Psoas muscle (tissue), 8 donors: ENCODE data around the gene TEX38. TPM values are rescaled to one million over a fixed set of nuclear protein-coding genes. Genes with fewer than 3 reads are reported as not detected.

Experiments
- ATAC-seq, 4 donors: fragments of 200-7000 bp; cut with Tn5 transposase; one replicate each; pipeline ENCODE4 v1.9.1; 2020; ENCODE audit warnings: moderate library complexity in 3 of 4, mild to moderate bottlenecking in 2 of 4
- DNase-seq, 2 donors: peaks; one replicate each; pipeline ENCODE4 v3.0.0-alpha.2; 2020
- H3K27ac ChIP-seq: fragments of 200-600 bp; one replicate; pipeline ENCODE4 v1.8.0; 2022
- H3K27me3 ChIP-seq, 3 donors: fragments of 200-600 bp in 1 of 3; one replicate each; pipeline versions ENCODE4 v1.6.1 to v1.8.0; 2013 to 2022; ENCODE audit warnings: low read length in 2 of 3, mild to moderate bottlenecking in 2 of 3, moderate library complexity in 1 of 3; ENCODE audit not compliant: insufficient read depth in 3 of 3
- H3K36me3 ChIP-seq, 2 donors: fragments of 200-600 bp in 1 of 2; one replicate each; pipeline versions ENCODE4 v1.6.1 to v1.8.0; 2013 to 2022; ENCODE audit warnings: low read depth in 1 of 2, mild to moderate bottlenecking in 1 of 2, moderate library complexity in 1 of 2; ENCODE audit not compliant: insufficient read depth in 1 of 2
- H3K4me1 ChIP-seq: fragments of 200-600 bp; one replicate; pipeline ENCODE4 v1.8.0; 2022
- H3K4me3 ChIP-seq: fragments of 200-600 bp; one replicate; pipeline ENCODE4 v1.8.0; 2022; ENCODE audit warnings: mild to moderate bottlenecking
- H3K9me3 ChIP-seq: fragments of 200-600 bp; one replicate; pipeline ENCODE4 v1.8.0; 2022
- WGBS, 3 donors: extraction: QIAGEN DNeasy Blood & Tissue Kit; methylation state at CpG; one replicate each; pipeline versions ENCODE4 v1.1.6 to v1.1.7; 2013; 5-methylcytosine and 5-hydroxymethylcytosine counted together
- intact Hi-C, 2 donors: fragments of 100-400 bp; cut with DNase I; formaldehyde crosslinking; loops; one replicate each; pipeline versions ENCODE4 v1.11.0 to v1.14.2; 2022
- polyA plus RNA-seq, 3 donors: library from polyadenylated mRNA; stranded (reverse); fragments of 200-250 nt; gene quantifications; one replicate each; pipeline ENCODE4 v1.2.3, GENCODE V29; 2013
- total RNA-seq, 4 donors: library from RNA; stranded (reverse); fragmentation: NEBNext Ultra II Directional in 2 of 4; extraction: Animal tissue kit (Norgen Biotek cat#: 25700) in 2 of 4; gene quantifications; one replicate each; pipeline versions ENCODE4 v1.2.1 to v1.2.4, GENCODE V29; 2021 to 2023
- TF ChIP-seq, protein P1 (sequence below): fragments of 200-600 bp; IDR thresholded peaks from one replicate; pipeline ENCODE4 v1.8.0; 2022; ENCODE audit warnings: antibody characterized with exemption
- donor health status: healthy with polysubstance abuse.
- donor health status: DM: no; HTN: no; CAD: no; lungs with moderate emphysema.
- donor health status: Bipolar disorder and iron deficiency.
- donor health status: healthy.
- donor health status: DM: yes; HTN: yes; CAD: no.
- donor health status: DM: no; HTN: no; CAD: no.
- donor health status: DM: no; HTN: no; CAD: no.
- donor health status: DM: yes; HTN: yes; CAD: no.

Gene TEX38
- total and polyA plus RNA-seq, 7 donors, result 0.08 TPM; not detected in 6

DNA sequence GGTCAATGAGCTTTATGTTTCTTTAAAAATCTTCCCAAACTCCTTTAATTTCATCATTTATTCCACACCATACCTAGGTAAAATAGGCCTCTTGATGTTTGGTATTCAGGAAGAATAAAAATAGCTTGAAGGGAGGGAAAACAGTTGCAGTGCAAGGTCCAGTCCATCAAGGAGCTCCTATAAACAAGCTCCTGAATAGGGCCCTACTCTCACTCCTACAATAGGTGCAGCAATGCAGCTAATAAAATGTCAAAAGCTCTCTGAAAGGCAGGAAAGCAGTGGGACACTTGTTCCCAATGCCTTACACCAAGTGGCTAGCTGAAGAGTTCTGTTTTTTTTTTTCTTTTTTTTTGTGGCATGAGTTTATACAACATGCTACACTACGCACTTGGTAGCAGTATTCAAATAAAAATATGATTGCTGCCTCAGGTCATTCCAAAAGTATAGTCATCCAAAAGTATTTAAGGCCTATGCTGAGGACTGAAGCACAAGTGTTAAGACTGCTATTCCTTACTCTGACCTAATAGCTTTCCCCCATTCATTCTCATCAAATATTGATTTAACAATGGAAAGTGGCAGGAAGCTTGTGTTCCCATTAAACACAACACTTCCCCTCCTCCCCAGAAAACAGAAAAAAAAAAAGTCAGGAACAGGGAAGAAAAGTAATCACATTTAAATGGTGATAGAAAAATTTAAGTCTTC, 9.8 kb downstream of the TEX38 start:
- 91 to 97% (median 94%) methylated on average over 1 of the region's 1 CpG for WGBS, 3 donors
- Histone ChIP-seq H3K27me3 (no peaks in the 10 kb centered on the region), H3K4me1 (no peaks in the 10 kb centered on the region), H3K27ac (no peak overlapping the region), H3K4me3 (no peak overlapping the region), H3K36me3 (peaks cover 5 to 100% of the 10 kb centered on the region in 2 donors), H3K9me3 (no peaks in the 10 kb centered on the region)
- ATAC-seq (no peak), DNase-seq (no peak)
- intact Hi-C loops, result no loop called here
- TF ChIP-seq, protein P1, sequence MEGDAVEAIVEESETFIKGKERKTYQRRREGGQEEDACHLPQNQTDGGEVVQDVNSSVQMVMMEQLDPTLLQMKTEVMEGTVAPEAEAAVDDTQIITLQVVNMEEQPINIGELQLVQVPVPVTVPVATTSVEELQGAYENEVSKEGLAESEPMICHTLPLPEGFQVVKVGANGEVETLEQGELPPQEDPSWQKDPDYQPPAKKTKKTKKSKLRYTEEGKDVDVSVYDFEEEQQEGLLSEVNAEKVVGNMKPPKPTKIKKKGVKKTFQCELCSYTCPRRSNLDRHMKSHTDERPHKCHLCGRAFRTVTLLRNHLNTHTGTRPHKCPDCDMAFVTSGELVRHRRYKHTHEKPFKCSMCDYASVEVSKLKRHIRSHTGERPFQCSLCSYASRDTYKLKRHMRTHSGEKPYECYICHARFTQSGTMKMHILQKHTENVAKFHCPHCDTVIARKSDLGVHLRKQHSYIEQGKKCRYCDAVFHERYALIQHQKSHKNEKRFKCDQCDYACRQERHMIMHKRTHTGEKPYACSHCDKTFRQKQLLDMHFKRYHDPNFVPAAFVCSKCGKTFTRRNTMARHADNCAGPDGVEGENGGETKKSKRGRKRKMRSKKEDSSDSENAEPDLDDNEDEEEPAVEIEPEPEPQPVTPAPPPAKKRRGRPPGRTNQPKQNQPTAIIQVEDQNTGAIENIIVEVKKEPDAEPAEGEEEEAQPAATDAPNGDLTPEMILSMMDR, result no peak

DNA sequence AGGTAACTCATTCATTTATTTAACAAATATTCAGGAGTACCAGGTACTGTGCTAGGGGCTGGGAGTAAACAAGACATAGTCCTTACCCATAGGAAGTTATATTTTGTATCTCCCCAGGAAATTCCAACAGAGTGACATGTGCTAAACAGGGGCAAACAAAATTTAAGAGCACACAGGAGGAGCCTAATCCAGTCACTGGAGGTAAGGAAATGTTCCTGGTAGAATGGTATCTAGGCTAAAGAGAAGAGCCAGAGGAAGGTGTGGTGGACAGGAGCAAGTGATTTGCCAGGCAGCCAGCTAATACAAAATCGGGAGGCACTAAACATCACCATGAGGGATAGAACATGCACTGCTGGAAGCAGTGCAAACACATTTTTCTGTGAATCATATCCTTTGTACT, 10.4 kb downstream of the TEX38 start:
- ATAC-seq, result no peak
- no peaks in the 10 kb centered on the region for H3K27me3 ChIP-seq
- H3K4me1 ChIP-seq, result peaks cover 3% of the 10 kb centered on the region
- DNase-seq, result no peak
- intact Hi-C loops, result no loop called here
- no peak overlapping the region for H3K27ac ChIP-seq
- no peaks in the 10 kb centered on the region for H3K9me3 ChIP-seq
- 62 to 76% (median 67%) methylated on average over 1 of the region's 1 CpG for WGBS, 3 donors
- TF ChIP-seq, protein P1, result no peak
- H3K36me3 ChIP-seq, result peaks cover 5 to 100% of the 10 kb centered on the region in 2 donors
- no peak overlapping the region for H3K4me3 ChIP-seq

DNA sequence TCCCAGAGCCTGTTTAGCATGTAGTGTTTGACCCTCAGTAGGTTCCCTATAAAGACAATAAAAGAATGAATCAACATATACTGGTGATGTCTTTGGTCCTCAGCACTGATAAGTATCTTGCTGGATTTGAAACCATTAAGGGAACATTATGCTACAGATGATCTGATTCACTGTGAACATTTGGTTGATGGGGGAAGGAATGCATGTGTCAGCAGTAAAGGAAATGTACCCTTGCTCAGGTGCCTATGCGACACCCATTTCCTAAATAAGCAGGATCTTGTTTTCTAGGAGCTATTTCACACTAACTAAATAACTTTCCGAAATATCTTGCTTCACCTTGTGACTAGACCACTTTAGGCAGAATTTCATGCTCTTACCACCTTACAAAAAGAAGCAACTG, 13.0 kb downstream of the TEX38 start:
- H3K27ac ChIP-seq, result no peak overlapping the region

DNA sequence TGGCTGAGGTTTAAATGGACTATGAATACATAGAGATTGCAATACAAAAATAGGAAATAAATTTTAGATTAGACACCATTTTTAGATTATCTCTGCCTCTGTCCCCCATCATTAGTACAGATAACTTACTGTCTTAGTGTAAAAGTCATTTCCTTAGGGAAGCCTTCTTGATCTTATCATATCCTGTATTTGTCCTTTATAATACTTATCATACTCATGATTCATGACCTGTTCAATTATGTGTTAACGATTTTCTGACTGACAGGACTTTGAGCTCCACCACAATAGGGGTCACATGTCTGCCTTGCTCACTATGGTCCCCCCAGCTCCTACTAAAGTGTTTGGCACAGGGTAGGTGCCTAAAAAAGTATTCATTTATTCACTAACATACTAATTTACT, 14.6 kb downstream of the TEX38 start:
- DNase-seq (no peak), ATAC-seq (no peak)
- Histone ChIP-seq H3K9me3 (no peaks in the 10 kb centered on the region), H3K4me3 (no peak overlapping the region), H3K27me3 (no peaks in the 10 kb centered on the region), H3K4me1 (peaks cover 36% of the 10 kb centered on the region), H3K36me3 (peaks cover 11 to 95% of the 10 kb centered on the region in 2 donors), H3K27ac (no peak overlapping the region)
- intact Hi-C loops, result no loop called here
- WGBS, 3 donors, result 76 to 83% (median 78%) methylated on average over 1 of the region's 1 CpG
- TF ChIP-seq, protein P1, result no peak

More for the DNA sequence above, 13.0 kb downstream of the TEX38 start:
- H3K4me3 ChIP-seq, result no peak overlapping the region
- no peaks in the 10 kb centered on the region for H3K27me3 ChIP-seq
- DNase-seq (no peak), ATAC-seq (no peak)
- intact Hi-C loops, result no loop called here
- WGBS, 3 donors, result 97 to 98% (median 98%) methylated on average over 2 of the region's 2 CpGs
- TF ChIP-seq, protein P1, result no peak
- no peaks in the 10 kb centered on the region for H3K9me3 ChIP-seq
- H3K36me3 ChIP-seq, result peaks cover 6 to 96% of the 10 kb centered on the region in 2 donors
- H3K4me1 ChIP-seq, result peaks cover 28% of the 10 kb centered on the region
